ENCODE results near the gene CBR3. TPM values are rescaled to one million over a fixed set of nuclear protein-coding genes. Genes with fewer than 3 reads are reported as not detected.

Gene CBR3
- total RNA-seq, 6 donors from 2014 or later = 3.8 to 8.4 (median 6.2) TPM

DNA sequence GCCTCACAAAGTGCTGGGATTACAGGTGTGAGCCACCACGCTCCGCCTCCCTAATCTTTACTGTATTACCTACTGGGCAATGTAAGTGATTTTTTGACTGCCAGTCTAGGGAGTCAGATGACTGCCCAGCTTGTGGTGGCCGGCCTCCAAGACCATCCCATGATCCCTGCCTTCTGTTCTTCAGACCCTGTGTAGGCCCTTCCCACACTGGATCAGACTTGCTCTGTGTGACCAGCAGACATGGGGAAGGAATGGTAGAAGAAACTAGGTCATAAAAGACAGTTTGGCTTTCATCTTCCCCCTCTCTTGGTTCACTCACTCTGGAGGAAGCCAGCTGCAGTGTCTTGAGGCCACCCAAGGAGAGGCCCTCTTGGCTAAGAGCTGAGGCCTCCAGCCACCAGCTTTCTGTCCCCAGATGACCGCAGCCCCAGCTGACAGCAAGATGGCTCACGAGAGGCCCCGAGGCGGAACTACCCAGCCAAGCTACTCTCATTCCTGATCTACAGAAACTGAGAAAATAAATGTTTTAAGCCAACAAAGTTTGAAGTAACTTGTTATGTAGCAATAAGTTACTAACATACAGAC, 14.5 kb upstream of the CBR3 start:
- peak overlapping the region in 3 of 4 donors; percentile 0 to 54 (median 4) for H3K27ac ChIP-seq
- H3K4me1 ChIP-seq = peaks cover 0 to 7% (median 3%) of the 10 kb centered on the region in 4 donors
- no peak overlapping the region for H3K4me3 ChIP-seq
- DNase-seq (no peak), ATAC-seq (ENCODE audit: low FRiP score in 2 of 2) (peak; percentile 38 to 60)
- TF ChIP-seq CTCF (IDR thresholded peaks at IDR 0.05) = no peak
- no peak for TF ChIP-seq EP300 (IDR thresholded peaks at IDR 0.05)
- no peak for TF ChIP-seq POLR2AphosphoS5 (IDR thresholded peaks at IDR 0.05)
- TF ChIP-seq POLR2A (IDR thresholded peaks at IDR 0.05) = no peak
- no peaks in the 10 kb centered on the region for H3K27me3 ChIP-seq
- H3K9me3 ChIP-seq = no peaks in the 10 kb centered on the region
- H3K36me3 ChIP-seq = no peaks in the 10 kb centered on the region
- WGBS, 2 donors = 68 to 83% methylated on average over 6 to 7 of the region's 7 CpGs

DNA sequence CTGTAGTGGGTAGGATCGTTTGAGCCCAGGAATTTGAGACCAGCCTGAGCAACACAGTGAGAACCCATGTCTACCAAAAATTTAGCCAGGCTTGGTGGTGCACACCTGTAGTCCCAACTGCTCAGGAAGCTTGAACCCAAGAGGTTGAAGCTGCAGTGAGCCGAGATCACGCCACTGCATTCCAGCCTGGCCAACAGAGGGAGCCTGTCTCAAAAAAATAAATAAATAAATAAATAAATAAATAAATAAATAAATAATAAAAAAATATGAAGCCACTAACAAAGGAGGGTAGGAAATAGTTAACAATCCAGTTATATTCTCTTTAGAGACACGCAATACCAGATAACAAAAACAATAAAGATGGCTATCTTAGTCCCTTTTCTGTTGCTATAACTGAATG, 11.9 kb upstream of the CBR3 start:
- Histone ChIP-seq H3K27ac (no peak overlapping the region), H3K27me3 (no peaks in the 10 kb centered on the region), H3K36me3 (no peaks in the 10 kb centered on the region), H3K4me1 (peaks cover 0 to 18% (median 13%) of the 10 kb centered on the region in 4 donors), H3K4me3 (no peak overlapping the region), H3K9me3 (no peaks in the 10 kb centered on the region)
- TF ChIP-seq POLR2A (IDR thresholded peaks at IDR 0.05) (no peak), CTCF (IDR thresholded peaks at IDR 0.05) (peak in 2 of 6 experiments; percentile 24 to 32)
- DNase-seq (no peak), ATAC-seq (ENCODE audit: low FRiP score in 2 of 2) (no peak)
- WGBS, 2 donors = 49 to 63% methylated on average over 3 to 4 of the region's 4 CpGs

DNA sequence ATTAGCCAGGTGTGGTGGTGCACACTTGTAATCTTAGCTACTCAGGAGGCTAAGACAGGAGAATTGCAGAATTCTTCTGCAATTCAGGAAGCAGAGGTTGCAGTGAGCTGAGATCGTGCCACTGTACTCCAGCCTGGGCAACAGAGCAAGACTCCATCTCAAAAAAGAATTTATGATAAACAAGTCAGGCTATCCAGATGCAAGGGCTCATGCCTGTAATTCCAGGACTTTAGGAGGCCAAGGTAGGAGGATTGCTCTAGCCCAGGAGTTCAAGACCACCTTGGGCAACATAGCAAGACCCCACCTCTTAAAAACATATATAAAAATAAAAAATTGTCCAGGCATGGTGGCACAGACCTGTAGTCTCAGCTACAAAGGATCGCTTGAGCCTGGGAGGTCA, 10.5 kb upstream of the CBR3 start:
- TF ChIP-seq POLR2AphosphoS5 (IDR thresholded peaks at IDR 0.05) = no peak
- no peak for TF ChIP-seq CTCF (IDR thresholded peaks at IDR 0.05)
- no peak for TF ChIP-seq EP300 (IDR thresholded peaks at IDR 0.05)
- no peak for TF ChIP-seq POLR2A (IDR thresholded peaks at IDR 0.05)
- H3K4me1 ChIP-seq = peaks cover 0 to 19% (median 13%) of the 10 kb centered on the region in 4 donors
- WGBS, 2 donors = 83 to 93% methylated on average over 2 of the region's 2 CpGs
- H3K27ac ChIP-seq = no peak overlapping the region
- ATAC-seq (ENCODE audit: low FRiP score in 2 of 2) = no peak
- no peaks in the 10 kb centered on the region for H3K36me3 ChIP-seq
- no peaks in the 10 kb centered on the region for H3K27me3 ChIP-seq
- DNase-seq = no peak
- H3K4me3 ChIP-seq = no peak overlapping the region
- no peaks in the 10 kb centered on the region for H3K9me3 ChIP-seq

GRCh38 chr21:36125512-36126207, 9.2 kb upstream of the CBR3 start:
- Histone ChIP-seq H3K36me3 (no peaks in the 10 kb centered on the region), H3K4me1 (peaks cover 0 to 26% (median 13%) of the 10 kb centered on the region in 4 donors), H3K27ac (peak overlapping the region; percentile 1 to 69 (median 48)), H3K4me3 (no peak overlapping the region), H3K9me3 (no peaks in the 10 kb centered on the region), H3K27me3 (no peaks in the 10 kb centered on the region)
- 17 to 30% methylated on average over 9 of the region's 9 CpGs for WGBS, 2 donors
- ATAC-seq (ENCODE audit: low FRiP score in 2 of 2) (peak; percentile 71 to 83), DNase-seq (peak in 1 of 2 donors; percentile 76)
- TF ChIP-seq CTCF (IDR thresholded peaks at IDR 0.05) (peak; percentile 75 to 87 (median 82)), POLR2A (IDR thresholded peaks at IDR 0.05) (no peak)

GRCh38 chr21:36126208-36126565, 8.7 kb upstream of the CBR3 start:
- H3K27me3 ChIP-seq = no peaks in the 10 kb centered on the region
- peak overlapping the region; percentile 24 to 69 (median 48) for H3K27ac ChIP-seq
- no peaks in the 10 kb centered on the region for H3K9me3 ChIP-seq
- no peak for ATAC-seq (ENCODE audit: low FRiP score in 2 of 2)
- peak in 1 of 2 donors; percentile 63 for DNase-seq
- H3K4me1 ChIP-seq = peaks cover 0 to 26% (median 13%) of the 10 kb centered on the region in 4 donors
- no peaks in the 10 kb centered on the region for H3K36me3 ChIP-seq
- no peak overlapping the region for H3K4me3 ChIP-seq
- peak in 1 of 4 donors; percentile 27 for TF ChIP-seq POLR2A (IDR thresholded peaks at IDR 0.05)
- no peak for TF ChIP-seq CTCF (IDR thresholded peaks at IDR 0.05)
- no peak for TF ChIP-seq POLR2AphosphoS5 (IDR thresholded peaks at IDR 0.05)
